Transverse colon (tissue), 4 donors: ENCODE results near the gene MACROD1. TPM values are rescaled to one million over a fixed set of nuclear protein-coding genes. Genes with fewer than 3 reads are reported as not detected.

Experiments
- DNase-seq: peaks from one replicate; pipeline ENCODE4 v3.0.0-alpha.2; 2019
- H3K27ac ChIP-seq, 4 donors: fragments of 200-600 bp; sonication (generic); 2 replicates each; pipeline ENCODE4 v1.5.1; 2016 to 2018; ENCODE audit warnings: inconsistent platforms in 4 of 4
- H3K27me3 ChIP-seq: fragments of 200-600 bp; sonication (generic); 2 replicates; pipeline ENCODE4 v1.5.1; 2017; ENCODE audit warnings: inconsistent platforms
- H3K36me3 ChIP-seq, 4 donors: fragments of 200-600 bp; sonication (generic); 2 replicates each; pipeline ENCODE4 v1.5.1; 2017 to 2019; ENCODE audit warnings: inconsistent platforms in 4 of 4
- H3K4me1 ChIP-seq, 4 donors: fragments of 200-600 bp; sonication (generic); 2 replicates each; pipeline ENCODE4 v1.5.1; 2017 to 2020; ENCODE audit warnings: inconsistent platforms in 4 of 4
- H3K4me3 ChIP-seq, 4 donors: fragments of 200-600 bp; sonication (generic); 1 replicate in 1 of 4; 2 replicates in 3 of 4; pipeline versions ENCODE4 v1.5.1 to v1.6.1; 2017 to 2019; ENCODE audit warnings: inconsistent platforms in 4 of 4
- H3K9me3 ChIP-seq, 2 donors: fragments of 200-600 bp; sonication (generic); 2 replicates each; pipeline ENCODE4 v1.5.1; 2017 to 2019; ENCODE audit warnings: inconsistent platforms in 2 of 2
- EP300 ChIP-seq: sonication (generic); formaldehyde crosslinking; IDR thresholded peaks from one replicate; pipeline ENCODE4 v1.6.1; 2017; ENCODE audit warnings: antibody characterized with exemption, low read depth
- POLR2A ChIP-seq: fragments of 450-650 bp; IDR thresholded peaks from one replicate; pipeline ENCODE4 v1.6.1; 2016; ENCODE audit warnings: antibody characterized with exemption, mild to moderate bottlenecking, moderate library complexity
- POLR2AphosphoS5 ChIP-seq, 3 donors: sonication (generic); formaldehyde crosslinking; IDR thresholded peaks; one replicate each; pipeline ENCODE4 v1.6.1; 2016; ENCODE audit warnings: antibody characterized with exemption in 3 of 3
- WGBS, 2 donors: methylation state at CpG; one replicate each; pipeline ENCODE4 v1.1.5; 2018; ENCODE audit warnings: low coverage in 1 of 2; 5-methylcytosine and 5-hydroxymethylcytosine counted together
- in situ Hi-C, 4 donors: fragments of 200-750 bp; cut with MboI; loops; one replicate each; pipeline versions ENCODE4 v1.15.0 to v1.15.1; 2017; ENCODE audit warnings: low sequenced_read_pairs in 3 of 4, low pct_ligation_motif_present in 1 of 4, low pct_unique_long_range_greater_than_20kb in 1 of 4
- intact Hi-C: fragments of 100-400 bp; cut with DNase I; formaldehyde crosslinking; loops from one replicate; pipeline ENCODE4 v1.15.1; 2023; ENCODE audit warnings: low total_unique reads
- small RNA-seq, 4 donors: library from RNA; depleted of rRNA; stranded (forward); fragments of <200 nt; gene quantifications; one replicate each; pipeline ENCODE3, GENCODE V24; 2016
- total RNA-seq, 4 donors: library from RNA; depleted of rRNA; stranded (reverse); fragments of >200 nt; gene quantifications; one replicate each; pipeline ENCODE4 v1.1.0, GENCODE V29; 2016
- TF ChIP-seq, protein P1 (sequence below), 5 experiments: fragments of 200-600 bp in 3 of 5; fragments of 450-650 bp in 2 of 5; sonication (generic) in 3 of 5; IDR thresholded peaks; 1 replicate in 2 of 5; 2 replicates in 3 of 5; pipeline ENCODE4 v1.5.1; 2016 to 2017; ENCODE audit warnings: antibody characterized with exemption in 5 of 5, inconsistent platforms in 3 of 5, mild to moderate bottlenecking in 2 of 5, moderate library complexity in 1 of 5

Gene MACROD1
- total RNA-seq, 4 donors from 2014 or later = 42.9 to 50.7 (median 50.1) TPM

DNA sequence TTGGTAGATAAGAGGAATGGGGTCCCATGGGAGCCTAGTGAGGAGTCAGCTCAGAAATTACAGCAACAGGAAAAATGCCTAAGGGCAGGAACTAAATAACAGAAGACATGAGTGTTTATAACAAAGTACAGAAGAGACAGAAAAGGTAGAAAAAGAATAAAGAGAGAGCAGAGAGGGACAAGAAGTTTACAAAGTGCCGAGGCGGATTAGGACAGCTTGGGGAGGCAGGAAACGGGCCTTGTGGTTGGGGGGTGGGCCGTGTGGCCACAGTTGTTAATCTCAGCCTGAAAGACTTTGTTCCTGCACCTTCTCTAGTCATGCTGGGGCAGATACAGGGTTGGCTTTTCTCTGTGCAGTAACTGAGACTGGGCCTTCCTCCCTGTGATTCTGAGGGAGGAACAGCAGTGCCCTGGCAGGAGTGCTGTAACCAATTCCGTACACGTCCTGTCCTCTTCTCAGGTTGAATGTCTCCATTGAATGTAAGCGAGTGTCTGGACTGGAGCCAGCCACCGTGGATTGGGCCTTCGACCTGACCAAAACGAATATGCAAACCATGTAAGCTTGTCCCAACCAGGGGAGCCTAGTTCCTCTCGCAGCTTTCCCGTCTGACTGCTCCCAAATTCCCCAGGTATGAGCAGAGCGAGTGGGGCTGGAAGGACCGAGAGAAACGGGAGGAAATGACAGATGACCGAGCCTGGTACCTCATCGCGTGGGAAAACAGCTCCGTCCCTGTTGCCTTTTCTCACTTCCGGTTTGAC is 214.0 kb downstream of the MACROD1 start:
- no peaks in the 10 kb centered on the region for H3K27me3 ChIP-seq
- H3K36me3 ChIP-seq = peaks cover 0 to 23% (median 0%) of the 10 kb centered on the region in 4 donors
- no peak overlapping the region for H3K27ac ChIP-seq
- DNase-seq = no peak
- H3K4me3 ChIP-seq = no peak overlapping the region
- intact Hi-C loops (no loop called here), in situ Hi-C loops (no loop called here)
- WGBS, 2 donors = 71% methylated on average over 20 of the region's 20 CpGs; no CpG with 5 or more reads in 1 of the 2 donors
- TF ChIP-seq POLR2AphosphoS5 (IDR thresholded peaks at IDR 0.05) (no peak), EP300 (no peak), POLR2A (no peak)
- TF ChIP-seq, protein P1, sequence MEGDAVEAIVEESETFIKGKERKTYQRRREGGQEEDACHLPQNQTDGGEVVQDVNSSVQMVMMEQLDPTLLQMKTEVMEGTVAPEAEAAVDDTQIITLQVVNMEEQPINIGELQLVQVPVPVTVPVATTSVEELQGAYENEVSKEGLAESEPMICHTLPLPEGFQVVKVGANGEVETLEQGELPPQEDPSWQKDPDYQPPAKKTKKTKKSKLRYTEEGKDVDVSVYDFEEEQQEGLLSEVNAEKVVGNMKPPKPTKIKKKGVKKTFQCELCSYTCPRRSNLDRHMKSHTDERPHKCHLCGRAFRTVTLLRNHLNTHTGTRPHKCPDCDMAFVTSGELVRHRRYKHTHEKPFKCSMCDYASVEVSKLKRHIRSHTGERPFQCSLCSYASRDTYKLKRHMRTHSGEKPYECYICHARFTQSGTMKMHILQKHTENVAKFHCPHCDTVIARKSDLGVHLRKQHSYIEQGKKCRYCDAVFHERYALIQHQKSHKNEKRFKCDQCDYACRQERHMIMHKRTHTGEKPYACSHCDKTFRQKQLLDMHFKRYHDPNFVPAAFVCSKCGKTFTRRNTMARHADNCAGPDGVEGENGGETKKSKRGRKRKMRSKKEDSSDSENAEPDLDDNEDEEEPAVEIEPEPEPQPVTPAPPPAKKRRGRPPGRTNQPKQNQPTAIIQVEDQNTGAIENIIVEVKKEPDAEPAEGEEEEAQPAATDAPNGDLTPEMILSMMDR (IDR thresholded peaks at IDR 0.05) = no peak
- no peaks in the 10 kb centered on the region for H3K4me1 ChIP-seq
- no peaks in the 10 kb centered on the region for H3K9me3 ChIP-seq

Small RNA genes lying within 50 kb of the gene (small RNA-seq; reads per million reads assigned to genes)
- gene RNU6-45P = 0 reads per million in 4 donors

Other genes starting within 250 kb of the MACROD1 start
- under 1 TPM in 2 of 4 donors, not detected in 2; 0.64 to 0.82 TPM for gene RCOR2, start 248.9 kb downstream of the MACROD1 start, total RNA-seq
- gene NAA40, start 227.1 kb downstream of the MACROD1 start, total RNA-seq = 10 to 100 TPM; 25.8 to 36.6 (median 34.3) TPM
- gene COX8A, start 191.5 kb downstream of the MACROD1 start, total RNA-seq = 1,000 to 10,000 TPM in 2 of 4 donors, 100 to 1,000 TPM in 2; 471 to 1,475 (median 1,057) TPM
- 100 to 1,000 TPM in 1 of 4 donors, 10 to 100 TPM in 3; 52.7 to 114 (median 79.4) TPM for gene OTUB1, start 179.7 kb downstream of the MACROD1 start, total RNA-seq
- gene FLRT1, start 130.2 kb downstream of the MACROD1 start, total RNA-seq = 1 to 10 TPM in 2 of 4 donors, under 1 TPM in 2; 0.32 to 1.4 (median 0.90) TPM
- gene STIP1, start 20.1 kb upstream of the MACROD1 start, total RNA-seq = 100 to 1,000 TPM in 1 of 4 donors, 10 to 100 TPM in 3; 45.3 to 181 (median 65.9) TPM
- 10 to 100 TPM; 14.6 to 63.3 (median 28.6) TPM for gene FERMT3, start 40.6 kb upstream of the MACROD1 start, total RNA-seq
- gene TRPT1, start 60.1 kb upstream of the MACROD1 start, total RNA-seq = 100 to 1,000 TPM in 2 of 4 donors, 10 to 100 TPM in 2; 82.4 to 113 (median 99.1) TPM
- gene NUDT22, start 60.2 kb upstream of the MACROD1 start, total RNA-seq = 100 to 1,000 TPM in 3 of 4 donors, 10 to 100 TPM in 1; 84.0 to 215 (median 127) TPM
- gene DNAJC4, start 64.4 kb upstream of the MACROD1 start, total RNA-seq = 100 to 1,000 TPM in 1 of 4 donors, 10 to 100 TPM in 3; 52.6 to 214 (median 76.0) TPM
- 10 to 100 TPM; 34.0 to 84.9 (median 36.8) TPM for gene VEGFB, start 68.5 kb upstream of the MACROD1 start, total RNA-seq
- 100 to 1,000 TPM in 2 of 4 donors, 10 to 100 TPM in 2; 63.6 to 203 (median 102) TPM for gene FKBP2, start 75.0 kb upstream of the MACROD1 start, total RNA-seq
- 10 to 100 TPM; 62.8 to 80.4 (median 73.2) TPM for gene PPP1R14B, start 80.8 kb upstream of the MACROD1 start, total RNA-seq
- 100 to 1,000 TPM in 2 of 4 donors, 10 to 100 TPM in 2; 64.5 to 115 (median 91.2) TPM for gene PLCB3, start 85.4 kb upstream of the MACROD1 start, total RNA-seq
- 100 to 1,000 TPM in 3 of 4 donors, 10 to 100 TPM in 1; 93.9 to 154 (median 139) TPM for gene BAD, start 118.6 kb upstream of the MACROD1 start, total RNA-seq
- gene GPR137, start 119.7 kb upstream of the MACROD1 start, total RNA-seq = 10 to 100 TPM in 3 of 4 donors, 1 to 10 TPM in 1; 6.4 to 35.2 (median 27.4) TPM
- gene KCNK4, start 125.2 kb upstream of the MACROD1 start, total RNA-seq = under 1 TPM in 1 of 4 donors, not detected in 3; 0.27 TPM
- 10 to 100 TPM in 1 of 4 donors, not detected in 3; 20.9 TPM for gene CATSPERZ, start 134.2 kb upstream of the MACROD1 start, total RNA-seq
- 100 to 1,000 TPM; 142 to 272 (median 221) TPM for gene ESRRA, start 139.4 kb upstream of the MACROD1 start, total RNA-seq
- gene TRMT112, start 151.4 kb upstream of the MACROD1 start, total RNA-seq = 10 to 100 TPM; 59.1 to 99.9 (median 82.7) TPM
- gene PRDX5, start 152.0 kb upstream of the MACROD1 start, total RNA-seq = 100 to 1,000 TPM; 152 to 381 (median 265) TPM
- gene CCDC88B, start 174.1 kb upstream of the MACROD1 start, total RNA-seq = 100 to 1,000 TPM in 1 of 4 donors, 10 to 100 TPM in 3; 24.8 to 203 (median 47.1) TPM
- 10 to 100 TPM; 14.5 to 86.0 (median 34.5) TPM for gene RPS6KA4, start 193.0 kb upstream of the MACROD1 start, total RNA-seq